SU-DHL-6 (cell line): ENCODE results near the gene DCTN2.
"Not testable (repeated sequence)": the region's sequence is repeated elsewhere in the genome, so short reads cannot be mapped to it uniquely, and the experiment has no call there.

Source experiments
- EZH2phosphoT487 ChIP-seq: fragments of 200-600 bp; sonication (generic), shearing (Covaris generic); conservative IDR thresholded peaks from 2 replicates; pipeline ENCODE4 v1.6.1; 2018; ENCODE audit warnings: mild to moderate bottlenecking, antibody characterized with exemption, low read length, moderate library complexity, mixed read lengths
- TF ChIP-seq, protein P1 (sequence below): fragments of 200-600 bp; sonication (generic); IDR thresholded peaks from one replicate; pipeline ENCODE4 v1.5.1; 2017; ENCODE audit warnings: antibody characterized with exemption, mild to moderate bottlenecking, low read length, moderate library complexity; ENCODE audit not compliant: insufficient read depth, poor library complexity, severe bottlenecking

DNA sequence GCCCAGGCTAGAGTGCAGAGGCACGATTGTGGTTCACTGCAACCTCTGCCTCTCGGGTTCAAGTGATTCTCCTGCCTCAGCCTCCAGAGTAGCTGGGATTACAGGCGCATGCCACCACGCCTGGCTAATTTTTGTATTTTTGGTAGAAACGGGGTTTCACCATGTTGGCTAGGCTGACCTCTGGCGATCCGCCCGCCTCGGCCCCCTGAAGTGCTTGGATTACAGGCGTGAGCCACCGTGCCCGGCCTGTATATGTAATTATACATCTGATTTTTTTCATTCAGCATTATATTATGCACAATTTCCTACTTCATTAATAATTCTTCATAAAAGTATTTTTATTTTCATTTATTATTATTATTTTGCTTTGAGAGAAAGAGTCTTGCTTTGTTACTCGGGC lies 23.4 kb upstream of the DCTN2 start:
- TF ChIP-seq, protein P1, sequence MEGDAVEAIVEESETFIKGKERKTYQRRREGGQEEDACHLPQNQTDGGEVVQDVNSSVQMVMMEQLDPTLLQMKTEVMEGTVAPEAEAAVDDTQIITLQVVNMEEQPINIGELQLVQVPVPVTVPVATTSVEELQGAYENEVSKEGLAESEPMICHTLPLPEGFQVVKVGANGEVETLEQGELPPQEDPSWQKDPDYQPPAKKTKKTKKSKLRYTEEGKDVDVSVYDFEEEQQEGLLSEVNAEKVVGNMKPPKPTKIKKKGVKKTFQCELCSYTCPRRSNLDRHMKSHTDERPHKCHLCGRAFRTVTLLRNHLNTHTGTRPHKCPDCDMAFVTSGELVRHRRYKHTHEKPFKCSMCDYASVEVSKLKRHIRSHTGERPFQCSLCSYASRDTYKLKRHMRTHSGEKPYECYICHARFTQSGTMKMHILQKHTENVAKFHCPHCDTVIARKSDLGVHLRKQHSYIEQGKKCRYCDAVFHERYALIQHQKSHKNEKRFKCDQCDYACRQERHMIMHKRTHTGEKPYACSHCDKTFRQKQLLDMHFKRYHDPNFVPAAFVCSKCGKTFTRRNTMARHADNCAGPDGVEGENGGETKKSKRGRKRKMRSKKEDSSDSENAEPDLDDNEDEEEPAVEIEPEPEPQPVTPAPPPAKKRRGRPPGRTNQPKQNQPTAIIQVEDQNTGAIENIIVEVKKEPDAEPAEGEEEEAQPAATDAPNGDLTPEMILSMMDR: not testable (repeated sequence)
- TF ChIP-seq EZH2phosphoT487: not testable (repeated sequence)
